HG03378 (cell line): ENCODE results near the gene LYZ.

Experiments
- ATAC-seq: cut with Tn5 transposase; IDR thresholded peaks from one replicate; pipeline ENCODE4 v1.9.1; 2021; ENCODE audit warnings: mild to moderate bottlenecking, moderate library complexity; ENCODE audit not compliant: unreplicated experiment

LYZ gene

GRCh38 chr12:69383074-69383473, 34.9 kb downstream of the LYZ start:
- no peak for ATAC-seq

GRCh38 chr12:69385038-69385437, 36.9 kb downstream of the LYZ start:
- no peak for ATAC-seq

GRCh38 chr12:69386921-69387320, 38.7 kb downstream of the LYZ start:
- no peak for ATAC-seq

- ATAC-seq: no peak
Observed at GRCh38 chr12:69388371-69388770, 40.2 kb downstream of the LYZ start.

- no peak for ATAC-seq
Observed at GRCh38 chr12:69389831-69390230, 41.6 kb downstream of the LYZ start.

GRCh38 chr12:69392179-69392928, 44.2 kb downstream of the LYZ start:
- ATAC-seq: peak; percentile 75

GRCh38 chr12:69396041-69396440, 47.9 kb downstream of the LYZ start:
- no peak for ATAC-seq

GRCh38 chr12:69396963-69397362, 48.8 kb downstream of the LYZ start:
- ATAC-seq: no peak

DNA sequence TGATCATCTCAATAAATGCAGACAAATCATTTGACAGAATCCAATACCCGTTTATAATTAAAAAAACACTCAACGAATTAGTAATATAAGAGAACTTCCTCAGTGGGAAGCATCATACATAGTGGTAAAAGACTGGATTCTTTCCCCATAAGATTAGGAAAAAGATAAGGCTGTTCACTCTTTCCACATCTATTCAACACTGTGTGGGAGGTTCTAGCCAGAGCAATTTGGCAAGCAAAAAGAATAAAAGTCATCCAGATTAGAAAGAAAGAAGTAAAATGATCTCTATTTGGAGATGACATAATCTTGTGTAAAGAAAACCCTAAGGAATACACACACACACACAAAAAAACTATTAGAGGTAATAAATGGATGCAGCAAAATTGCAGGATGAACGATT, 49.8 kb downstream of the LYZ start:
- no peak for ATAC-seq

GRCh38 chr12:69401940-69402339, 53.8 kb downstream of the LYZ start:
- ATAC-seq: no peak
